Suppressor macrophage treated with lipopolysaccharide for 1 hour (primary cell): Measurements from ENCODE around the gene PBRM1.
A peak's percentile ranks its signal among the peaks of the same experiment; 100 is the strongest.

Experiments
- DNase-seq, 3 donors: peaks; one replicate each; pipeline ENCODE4 v3.0.0-alpha.2; 2020 to 2022

Gene PBRM1

DNA sequence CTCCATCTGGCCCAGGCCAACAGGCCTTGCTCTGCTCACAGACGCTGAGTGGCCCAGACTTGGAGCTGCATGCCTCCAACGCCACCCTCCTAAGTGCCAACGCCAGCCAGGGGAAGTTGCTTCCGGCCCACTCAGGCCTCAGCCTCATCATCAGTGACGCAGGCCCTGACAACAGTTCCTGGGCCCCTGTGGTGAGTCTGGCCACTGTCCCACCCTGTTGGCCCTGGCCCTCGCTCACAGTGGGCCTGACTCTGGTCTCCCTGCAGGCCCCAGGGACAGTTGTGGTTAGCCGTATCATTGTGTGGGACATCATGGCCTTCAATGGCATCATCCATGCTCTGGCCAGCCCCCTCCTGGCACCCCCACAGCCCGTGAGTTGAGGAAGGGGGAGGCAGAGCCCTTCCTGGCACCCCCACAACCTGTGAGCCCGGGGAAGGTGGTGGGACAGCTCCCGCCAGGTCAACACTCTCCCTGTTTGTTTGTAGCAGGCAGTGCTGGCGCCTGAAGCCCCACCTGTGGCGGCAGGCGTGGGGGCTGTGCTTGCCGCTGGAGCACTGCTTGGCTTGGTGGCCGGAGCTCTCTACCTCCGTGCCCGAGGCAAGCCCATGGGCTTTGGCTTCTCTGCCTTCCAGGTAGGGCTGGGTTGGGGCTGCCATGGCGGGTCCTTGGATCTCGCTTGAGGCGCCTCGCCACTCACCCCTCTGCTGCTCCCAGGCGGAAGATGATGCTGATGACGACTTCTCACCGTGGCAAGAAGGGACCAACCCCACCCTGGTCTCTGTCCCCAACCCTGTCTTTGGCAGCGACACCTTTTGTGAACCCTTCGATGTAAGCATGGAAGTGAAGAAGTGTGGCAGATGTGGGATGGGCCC lies 162.1 kb downstream of the PBRM1 start:
- DNase-seq: no peak

DNA sequence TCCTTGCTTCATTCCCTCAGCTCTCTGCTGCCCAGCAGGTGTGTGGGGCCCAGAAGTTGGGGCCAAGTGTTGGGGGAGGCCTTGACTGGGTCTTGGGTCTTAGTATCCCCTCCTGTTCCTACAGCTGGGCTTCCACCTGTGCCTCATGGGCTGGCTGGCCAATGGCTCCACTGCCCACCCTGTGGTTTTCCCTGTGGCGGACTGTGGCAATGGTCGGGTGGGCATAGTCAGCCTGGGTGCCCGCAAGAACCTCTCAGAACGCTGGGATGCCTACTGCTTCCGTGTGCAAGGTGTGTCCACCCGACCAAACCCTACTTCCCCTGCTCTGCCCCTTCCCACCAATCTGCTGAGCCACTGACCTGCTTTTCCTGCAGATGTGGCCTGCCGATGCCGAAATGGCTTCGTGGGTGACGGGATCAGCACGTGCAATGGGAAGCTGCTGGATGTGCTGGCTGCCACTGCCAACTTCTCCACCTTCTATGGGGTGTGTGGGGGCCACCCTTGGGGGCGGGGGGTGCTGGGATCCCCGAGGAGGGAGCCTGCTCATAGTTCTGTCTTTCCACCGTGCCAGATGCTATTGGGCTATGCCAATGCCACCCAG lies 163.0 kb downstream of the PBRM1 start:
- no peak for DNase-seq

DNA sequence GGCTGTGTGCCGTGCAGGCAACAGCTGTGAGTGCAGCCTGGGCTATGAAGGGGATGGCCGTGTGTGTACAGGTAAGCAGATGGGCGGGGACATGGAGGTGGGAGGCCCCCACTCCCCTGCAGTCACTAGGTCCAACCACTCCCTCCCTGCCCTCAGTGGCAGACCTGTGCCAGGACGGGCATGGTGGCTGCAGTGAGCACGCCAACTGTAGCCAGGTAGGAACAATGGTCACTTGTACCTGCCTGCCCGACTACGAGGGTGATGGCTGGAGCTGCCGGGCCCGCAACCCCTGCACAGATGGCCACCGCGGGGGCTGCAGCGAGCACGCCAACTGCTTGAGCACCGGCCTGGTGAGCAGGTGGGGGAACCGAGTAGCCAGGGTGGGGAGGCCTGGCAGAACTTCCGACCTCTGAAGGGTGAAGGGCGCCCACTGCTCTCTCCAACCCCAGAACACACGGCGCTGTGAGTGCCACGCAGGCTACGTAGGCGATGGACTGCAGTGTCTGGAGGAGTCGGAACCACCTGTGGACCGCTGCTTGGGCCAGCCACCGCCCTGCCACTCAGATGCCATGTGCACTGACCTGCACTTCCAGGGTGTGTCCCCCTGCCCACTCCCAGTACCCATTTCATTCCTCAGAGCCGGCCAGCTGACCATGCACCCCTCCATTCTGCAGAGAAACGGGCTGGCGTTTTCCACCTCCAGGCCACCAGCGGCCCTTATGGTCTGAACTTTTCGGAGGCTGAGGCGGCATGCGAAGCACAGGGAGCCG lies 163.6 kb downstream of the PBRM1 start:
- DNase-seq: no peak

DNA sequence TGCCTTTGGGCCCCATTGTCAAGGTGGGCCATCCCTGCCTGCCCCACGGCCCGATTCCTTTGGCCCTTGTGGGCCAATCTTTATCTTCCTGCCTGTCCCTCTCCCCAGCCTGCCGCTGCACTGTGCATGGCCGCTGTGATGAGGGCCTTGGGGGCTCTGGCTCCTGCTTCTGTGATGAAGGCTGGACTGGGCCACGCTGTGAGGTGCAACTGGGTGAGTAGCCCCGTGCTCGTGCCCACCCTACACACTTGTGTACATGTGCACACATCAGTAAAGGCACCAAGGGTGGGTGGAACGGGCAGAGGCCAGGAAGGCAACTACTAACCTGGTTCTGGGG lies 164.3 kb downstream of the PBRM1 start:
- DNase-seq: no peak

DNA sequence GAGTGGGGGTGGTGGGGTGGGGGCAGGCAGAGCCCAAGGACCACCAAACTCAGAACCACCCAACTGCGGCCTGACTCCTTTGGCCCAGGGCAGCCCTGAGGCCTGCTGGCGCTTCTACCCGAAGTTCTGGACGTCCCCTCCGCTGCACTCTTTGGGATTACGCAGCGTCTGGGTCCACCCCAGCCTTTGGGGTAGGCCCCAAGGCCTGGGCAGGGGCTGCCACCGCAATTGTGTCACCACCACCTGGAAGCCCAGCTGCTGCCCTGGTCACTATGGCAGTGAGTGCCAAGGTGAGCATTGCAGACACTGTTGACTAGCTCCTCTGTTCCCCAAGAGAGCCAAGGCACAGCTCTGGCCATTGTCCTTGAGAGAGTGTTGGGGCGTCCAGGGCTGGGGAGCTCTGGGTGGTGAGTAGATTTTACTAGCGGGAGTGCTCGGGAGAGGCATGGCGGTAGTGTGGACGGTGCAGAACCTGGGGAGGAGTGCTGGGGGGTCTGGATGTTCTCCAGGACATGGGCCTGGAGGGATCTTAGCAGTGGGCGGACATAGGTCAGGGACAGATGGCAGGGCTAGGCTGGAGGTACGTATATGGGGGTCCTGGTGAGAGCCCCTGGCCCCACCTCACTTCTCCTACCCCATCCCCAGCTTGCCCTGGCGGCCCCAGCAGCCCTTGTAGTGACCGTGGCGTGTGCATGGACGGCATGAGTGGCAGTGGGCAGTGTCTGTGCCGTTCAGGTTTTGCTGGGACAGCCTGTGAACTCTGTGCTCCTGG lies 164.8 kb downstream of the PBRM1 start:
- DNase-seq: no peak

DNA sequence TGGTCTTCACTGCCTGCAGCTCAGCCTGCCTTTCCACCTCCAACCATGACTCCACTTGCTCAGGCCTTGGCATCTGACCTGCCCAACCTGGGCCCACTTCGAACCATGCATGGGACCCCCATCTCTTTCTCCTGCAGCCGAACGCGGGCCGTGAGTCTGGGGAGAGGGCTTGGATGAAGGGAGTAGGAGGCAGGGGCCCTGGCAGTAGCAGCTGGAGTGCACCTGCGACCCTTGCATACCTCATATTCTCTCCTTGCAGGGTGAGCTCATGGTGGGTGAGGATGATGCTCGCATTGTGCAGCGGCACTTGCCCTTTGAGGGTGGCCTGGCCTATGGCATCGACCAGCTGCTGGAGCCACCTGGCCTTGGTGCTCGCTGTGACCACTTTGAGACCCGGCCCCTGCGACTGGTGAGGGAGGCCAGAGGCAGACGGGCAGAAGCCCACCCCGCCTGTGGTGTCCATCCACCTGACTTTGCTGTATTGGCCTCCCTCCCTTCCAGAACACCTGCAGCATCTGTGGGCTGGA lies 165.5 kb downstream of the PBRM1 start:
- no peak for DNase-seq

DNA sequence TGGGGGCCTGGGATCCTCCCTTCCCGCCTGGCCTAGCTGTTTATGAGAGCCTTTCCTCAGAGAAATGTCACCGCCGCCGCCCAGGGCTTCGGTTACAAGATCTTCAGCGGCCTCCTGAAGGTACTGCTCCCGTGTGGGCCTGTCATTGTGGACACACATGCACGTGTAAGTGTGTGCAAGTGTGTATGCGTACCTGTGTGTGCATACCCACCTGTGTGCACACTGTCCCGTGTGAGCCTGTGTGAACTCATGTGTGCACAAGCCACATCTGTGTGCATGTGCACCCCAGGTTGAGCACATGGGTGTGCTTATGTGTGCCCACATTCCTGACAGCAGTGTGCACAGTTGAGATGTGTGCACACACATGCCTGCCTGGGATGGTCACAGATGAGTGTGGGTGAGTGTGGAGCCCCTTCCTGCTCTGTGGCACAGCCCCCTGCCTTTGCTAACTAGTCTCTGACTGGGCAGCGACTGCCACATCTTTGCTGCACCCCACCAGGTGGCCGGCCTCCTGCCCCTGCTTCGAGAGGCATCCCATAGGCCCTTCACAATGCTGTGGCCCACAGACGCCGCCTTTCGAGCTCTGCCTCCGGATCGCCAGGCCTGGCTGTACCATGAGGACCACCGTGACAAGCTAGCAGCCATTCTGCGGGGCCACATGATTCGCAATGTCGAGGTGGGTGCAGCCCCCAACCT lies 166.1 kb downstream of the PBRM1 start:
- DNase-seq: no peak

DNA sequence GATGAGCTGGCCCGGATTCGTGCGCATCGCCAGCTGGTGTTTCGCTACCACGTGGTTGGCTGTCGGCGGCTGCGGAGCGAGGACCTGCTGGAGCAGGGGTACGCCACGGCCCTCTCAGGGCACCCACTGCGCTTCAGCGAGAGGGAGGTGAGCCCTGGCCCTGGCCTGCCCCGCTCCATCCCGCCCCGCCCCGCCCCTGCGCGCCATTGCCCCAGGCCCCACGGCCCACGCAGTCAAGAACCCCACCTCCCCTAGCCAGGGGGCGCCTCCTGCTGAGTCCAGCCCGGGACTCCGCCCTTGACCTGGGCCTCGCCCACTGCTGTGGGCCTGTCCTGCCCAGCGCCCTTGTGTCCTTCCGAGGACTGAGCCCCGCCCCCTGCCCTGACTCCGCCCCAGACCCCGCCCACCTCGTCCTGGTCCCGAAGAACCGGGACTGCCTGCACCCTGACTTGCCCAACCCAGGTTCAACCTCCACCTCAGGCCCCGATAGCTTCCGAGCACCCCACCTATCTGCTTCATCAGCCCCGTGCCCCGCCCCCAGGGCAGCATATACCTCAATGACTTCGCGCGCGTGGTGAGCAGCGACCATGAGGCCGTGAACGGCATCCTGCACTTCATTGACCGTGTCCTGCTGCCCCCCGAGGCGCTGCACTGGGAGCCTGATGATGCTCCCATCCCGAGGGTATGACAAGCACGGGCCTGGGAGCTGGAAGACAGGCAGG lies 166.8 kb downstream of the PBRM1 start:
- DNase-seq: peak in 1 of 3 donors; percentile 36

DNA sequence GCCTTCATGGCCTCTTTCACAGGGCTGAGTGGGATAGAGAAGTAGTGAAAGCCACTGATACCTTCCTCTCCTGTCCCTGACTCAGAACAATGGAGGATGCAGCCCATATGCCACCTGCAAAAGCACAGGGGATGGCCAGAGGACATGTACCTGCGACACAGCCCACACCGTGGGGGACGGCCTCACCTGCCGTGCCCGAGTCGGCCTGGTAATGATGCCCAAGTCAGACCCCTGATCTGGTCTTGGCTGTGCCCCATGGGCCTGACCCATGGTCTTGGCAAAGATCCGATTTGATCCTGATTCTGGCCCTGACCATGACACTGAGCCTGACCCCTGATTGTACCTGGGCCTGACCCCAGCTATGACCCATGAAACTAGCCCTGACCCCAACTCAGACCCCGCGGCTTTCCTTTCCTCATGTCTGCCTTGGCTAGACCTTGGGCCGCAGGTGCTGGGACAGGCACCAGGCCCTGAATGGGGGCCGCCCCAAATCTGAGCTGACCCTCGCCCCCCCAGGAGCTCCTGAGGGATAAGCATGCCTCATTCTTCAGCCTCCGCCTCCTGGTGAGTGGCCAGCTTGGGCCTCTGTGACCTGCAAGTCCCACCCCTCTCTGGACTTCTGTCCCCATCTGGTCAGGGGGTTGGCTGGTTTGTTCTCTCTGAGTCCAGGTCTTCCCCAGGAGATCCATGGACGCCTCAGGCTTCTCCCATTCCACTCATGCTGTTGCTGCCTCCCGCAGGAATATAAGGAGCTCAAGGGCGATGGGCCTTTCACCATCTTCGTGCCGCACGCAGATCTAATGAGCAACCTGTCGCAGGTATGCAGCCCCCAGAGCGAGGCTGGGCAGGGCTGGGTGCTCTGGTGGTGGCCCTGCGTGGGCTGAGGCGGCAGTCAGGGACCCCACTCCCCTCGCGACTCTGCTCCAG lies 167.7 kb downstream of the PBRM1 start:
- DNase-seq: no peak

DNA sequence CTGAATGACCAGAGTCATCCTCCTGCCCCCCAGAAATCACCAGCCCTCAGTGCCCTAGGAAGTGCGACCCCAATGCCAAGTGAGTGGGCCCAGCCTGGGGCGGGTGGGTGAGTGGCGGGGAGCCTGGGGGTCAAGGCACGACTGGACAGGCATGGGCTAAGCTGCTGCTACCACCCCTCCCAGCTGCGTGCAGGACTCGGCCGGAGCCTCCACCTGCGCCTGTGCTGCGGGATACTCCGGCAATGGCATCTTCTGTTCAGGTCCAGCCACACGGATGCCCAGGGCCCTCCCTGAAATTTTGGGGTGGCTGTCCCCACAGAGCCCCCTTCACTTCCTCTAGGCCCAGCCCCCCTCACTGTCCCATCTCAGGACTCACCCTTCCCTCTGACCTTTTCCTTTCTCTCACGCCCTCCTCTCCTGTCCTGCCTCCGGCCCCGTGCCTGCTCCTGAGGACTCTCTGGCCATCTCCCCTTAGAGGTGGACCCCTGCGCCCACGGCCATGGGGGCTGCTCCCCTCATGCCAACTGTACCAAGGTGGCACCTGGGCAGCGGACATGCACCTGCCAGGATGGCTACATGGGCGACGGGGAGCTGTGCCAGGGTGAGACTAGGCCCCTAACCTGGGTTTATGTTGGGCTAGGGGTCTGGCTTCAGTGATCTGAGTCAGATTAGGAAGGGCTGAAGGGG lies 169.1 kb downstream of the PBRM1 start:
- no peak for DNase-seq

DNA sequence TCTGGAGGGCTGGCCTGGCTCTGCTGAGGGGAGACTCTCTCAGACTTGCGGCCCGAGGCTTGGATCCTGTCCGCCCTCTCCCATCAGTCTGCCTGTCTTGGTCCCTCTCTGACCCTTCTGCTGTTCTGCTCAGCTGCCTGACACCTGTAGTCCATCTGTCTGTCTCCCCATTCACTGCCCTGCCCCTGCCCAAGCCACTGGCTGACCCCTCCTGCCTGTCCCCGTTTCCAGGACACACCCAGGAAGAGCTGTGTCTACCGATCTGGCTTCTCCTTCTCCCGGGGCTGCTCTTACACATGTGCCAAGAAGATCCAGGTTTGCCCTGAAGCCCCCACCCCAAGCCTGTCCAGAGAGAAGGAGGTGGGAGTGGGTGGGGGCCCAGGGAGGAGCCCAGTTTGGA lies 170.5 kb downstream of the PBRM1 start:
- DNase-seq: no peak

DNA sequence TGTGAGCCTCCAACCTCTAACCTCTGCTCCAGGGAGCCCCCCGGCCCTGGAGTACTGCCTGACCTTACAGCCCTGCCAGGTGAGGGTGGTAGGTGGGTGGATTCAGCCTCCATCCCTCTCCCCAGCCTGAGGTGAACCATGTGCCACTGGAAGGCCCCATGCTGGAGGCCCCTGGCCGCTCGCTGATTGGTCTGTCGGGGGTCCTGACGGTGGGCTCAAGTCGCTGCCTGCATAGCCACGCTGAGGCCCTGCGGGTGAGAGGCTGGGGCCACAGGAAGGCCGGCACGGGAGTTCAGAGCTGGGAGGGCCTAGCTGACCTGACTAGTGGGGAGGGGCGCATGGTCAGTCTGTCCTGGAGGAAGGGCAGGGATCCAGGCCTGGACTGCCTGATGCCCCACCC lies 171.1 kb downstream of the PBRM1 start:
- DNase-seq: no peak

DNA sequence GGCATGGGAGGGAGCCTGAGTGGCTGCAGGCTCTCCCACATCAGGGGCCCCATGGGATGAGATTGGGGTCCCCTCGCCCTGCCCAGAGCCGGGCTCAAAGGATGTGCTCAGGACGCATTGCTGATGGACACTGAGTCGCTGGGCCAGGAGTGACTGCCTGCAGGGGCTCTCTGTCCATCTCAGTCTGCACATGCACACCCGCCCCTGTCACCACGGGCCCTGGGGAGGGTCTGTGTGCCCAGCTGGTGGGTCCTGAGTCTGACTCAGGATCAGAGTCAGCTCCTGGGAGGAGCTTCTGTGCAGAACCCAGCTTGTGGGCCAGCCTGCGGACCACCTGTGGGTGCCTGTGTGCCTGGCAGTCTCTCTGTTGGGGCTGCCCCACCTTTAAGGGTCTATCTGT lies 172.4 kb downstream of the PBRM1 start:
- no peak for DNase-seq

DNA sequence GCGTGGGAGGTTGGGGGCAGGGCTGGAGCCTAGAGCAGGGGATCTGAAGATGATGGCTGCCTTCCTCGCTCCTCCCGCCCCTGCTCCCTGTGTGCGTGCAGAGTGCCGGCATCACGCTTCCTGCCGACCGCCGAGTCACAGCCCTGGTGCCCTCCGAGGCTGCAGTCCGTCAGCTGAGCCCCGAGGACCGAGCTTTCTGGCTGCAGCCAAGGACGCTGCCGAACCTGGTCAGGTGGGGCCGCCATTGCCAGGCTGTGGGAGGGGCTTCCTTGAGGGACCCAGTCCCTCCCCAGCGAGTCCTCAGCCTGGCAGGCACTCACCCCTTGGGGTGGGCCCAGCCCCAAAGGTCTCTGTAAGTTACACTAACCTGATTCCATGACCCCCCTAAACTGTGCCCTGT lies 173.0 kb downstream of the PBRM1 start:
- no peak for DNase-seq

DNA sequence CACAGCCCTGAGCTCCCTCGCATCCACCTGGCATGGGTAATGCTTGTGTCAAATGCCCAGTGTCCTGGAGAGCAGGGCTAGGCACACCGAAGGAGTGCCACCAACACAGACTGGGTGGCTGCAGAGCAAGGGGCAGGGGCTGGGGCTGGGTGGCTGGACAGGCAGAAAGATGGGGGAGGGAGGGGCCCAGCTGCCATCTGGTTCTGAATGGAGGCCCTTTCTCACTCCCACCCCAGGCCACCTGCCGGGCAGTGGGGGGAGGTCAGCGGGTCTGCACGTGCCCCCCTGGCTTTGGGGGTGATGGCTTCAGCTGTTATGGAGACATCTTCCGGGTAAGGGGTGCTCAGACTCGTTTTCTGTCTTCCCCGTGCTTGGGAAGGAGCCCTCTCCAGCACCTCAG lies 173.6 kb downstream of the PBRM1 start:
- DNase-seq: no peak

DNA sequence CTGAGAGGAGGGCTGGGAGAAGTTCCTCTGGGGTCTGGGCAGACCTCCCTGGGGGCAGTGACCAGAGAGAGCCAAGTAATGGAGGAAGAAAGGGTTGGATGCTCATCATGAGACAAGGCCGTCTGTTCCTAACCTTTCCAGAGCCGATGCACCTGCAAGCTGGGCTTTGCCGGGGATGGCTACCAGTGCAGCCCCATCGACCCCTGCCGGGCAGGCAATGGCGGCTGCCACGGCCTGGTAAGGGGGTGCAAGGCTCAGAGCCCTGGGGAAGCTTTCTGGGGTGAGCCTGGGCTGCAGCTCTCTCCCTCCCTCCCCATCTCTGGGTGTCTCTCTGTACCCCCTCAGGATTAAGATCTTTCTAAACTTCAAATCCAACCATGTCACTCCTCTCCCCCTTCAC lies 174.2 kb downstream of the PBRM1 start:
- no peak for DNase-seq

DNA sequence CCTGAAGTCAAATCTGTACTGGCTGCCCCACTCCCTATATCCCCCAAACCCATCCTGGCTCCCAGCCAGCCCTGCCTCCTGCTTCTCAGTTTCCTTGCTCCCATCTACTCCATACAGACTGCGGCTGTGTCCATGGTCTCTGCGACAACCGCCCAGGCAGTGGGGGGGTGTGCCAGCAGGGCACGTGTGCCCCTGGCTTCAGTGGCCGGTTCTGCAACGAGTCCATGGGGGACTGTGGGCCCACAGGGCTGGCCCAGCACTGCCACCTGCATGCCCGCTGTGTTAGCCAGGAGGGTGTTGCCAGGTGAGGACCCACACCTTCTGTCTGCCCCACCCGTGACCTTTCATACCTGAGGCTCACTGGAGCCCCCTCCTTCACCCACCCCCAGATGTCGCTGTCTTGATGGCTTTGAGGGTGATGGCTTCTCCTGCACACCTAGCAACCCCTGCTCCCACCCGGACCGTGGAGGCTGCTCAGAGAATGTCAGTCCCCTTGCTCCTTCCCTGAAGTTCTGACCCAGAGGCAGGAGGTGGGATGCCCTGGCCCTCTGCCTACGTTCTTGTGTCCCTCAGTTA lies 175.9 kb downstream of the PBRM1 start:
- DNase-seq: no peak

DNA sequence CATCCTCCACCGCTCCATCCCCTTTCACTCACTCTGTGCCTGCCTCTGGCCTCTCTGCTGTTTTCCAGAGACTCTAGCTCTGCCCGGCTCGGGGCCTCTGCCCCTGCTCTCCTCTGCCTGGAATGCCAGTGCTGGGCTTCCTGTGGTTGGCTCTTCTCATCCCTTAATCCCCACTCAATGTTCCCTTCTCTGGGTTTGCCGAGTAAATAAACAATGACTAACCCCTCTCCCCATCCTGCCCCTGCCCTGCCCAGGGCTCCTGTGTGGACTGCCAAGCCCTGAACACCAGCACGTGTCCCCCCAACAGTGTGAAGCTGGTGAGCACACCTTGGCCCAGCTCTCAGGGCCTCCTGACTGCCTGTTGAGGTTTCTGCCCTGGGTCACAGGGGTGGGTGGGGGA lies 178.4 kb downstream of the PBRM1 start:
- DNase-seq: no peak

DNA sequence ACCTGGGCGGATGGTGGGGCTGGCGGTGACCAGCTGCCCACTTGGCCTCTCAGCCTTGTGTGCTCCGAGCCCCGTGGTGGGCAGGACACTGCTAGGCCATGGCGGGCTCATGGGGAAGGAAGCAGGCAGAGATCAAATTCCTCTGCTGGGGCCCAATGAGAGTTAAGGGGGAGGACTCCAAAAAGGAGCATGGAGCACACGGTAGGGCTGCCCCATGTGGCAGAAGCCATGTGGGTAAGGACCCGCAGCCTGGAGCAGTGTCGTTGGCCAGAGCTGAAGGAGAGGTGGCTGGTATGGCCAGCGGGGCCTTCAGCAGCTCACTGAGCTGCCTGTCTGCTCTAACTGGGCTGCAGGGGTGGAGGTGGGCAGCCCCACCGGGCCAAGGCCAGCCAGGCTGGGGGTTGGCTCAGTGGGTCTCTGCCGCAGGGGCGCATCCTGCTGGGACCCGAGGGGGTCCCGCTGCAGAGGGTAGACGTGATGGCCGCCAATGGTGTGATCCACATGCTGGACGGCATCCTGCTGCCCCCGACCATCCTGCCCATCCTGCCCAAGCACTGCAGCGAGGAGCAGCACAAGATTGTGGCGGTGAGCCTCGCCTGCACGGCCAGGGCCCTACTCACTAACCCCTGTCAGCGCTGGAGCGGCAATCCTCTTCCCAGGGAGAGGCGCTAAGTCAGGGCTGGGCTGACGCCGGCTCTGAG lies 179.3 kb downstream of the PBRM1 start:
- no peak for DNase-seq
